ENCODE results near the gene PRR27. TPM values are rescaled to one million over a fixed set of nuclear protein-coding genes. Genes with fewer than 3 reads are reported as not detected.

The PRR27 gene
- total and polyA plus RNA-seq, 2 experiments from 2014 or later = not detected

- Histone ChIP-seq H3K9me3 (ENCODE audit: low read depth) (no peaks in the 10 kb centered on the region), H3K27me3 (no peaks in the 10 kb centered on the region), H3K4me1 (ENCODE audit: low read depth) (no peaks in the 10 kb centered on the region), H3K36me3 (no peaks in the 10 kb centered on the region), H3K27ac (no peak overlapping the region), H3K4me3 (no peak overlapping the region)
- DNase-seq (ENCODE audit: low read depth in 1 of 2, low spot score in 1 of 2) = no peak
- TF ChIP-seq, protein P1, sequence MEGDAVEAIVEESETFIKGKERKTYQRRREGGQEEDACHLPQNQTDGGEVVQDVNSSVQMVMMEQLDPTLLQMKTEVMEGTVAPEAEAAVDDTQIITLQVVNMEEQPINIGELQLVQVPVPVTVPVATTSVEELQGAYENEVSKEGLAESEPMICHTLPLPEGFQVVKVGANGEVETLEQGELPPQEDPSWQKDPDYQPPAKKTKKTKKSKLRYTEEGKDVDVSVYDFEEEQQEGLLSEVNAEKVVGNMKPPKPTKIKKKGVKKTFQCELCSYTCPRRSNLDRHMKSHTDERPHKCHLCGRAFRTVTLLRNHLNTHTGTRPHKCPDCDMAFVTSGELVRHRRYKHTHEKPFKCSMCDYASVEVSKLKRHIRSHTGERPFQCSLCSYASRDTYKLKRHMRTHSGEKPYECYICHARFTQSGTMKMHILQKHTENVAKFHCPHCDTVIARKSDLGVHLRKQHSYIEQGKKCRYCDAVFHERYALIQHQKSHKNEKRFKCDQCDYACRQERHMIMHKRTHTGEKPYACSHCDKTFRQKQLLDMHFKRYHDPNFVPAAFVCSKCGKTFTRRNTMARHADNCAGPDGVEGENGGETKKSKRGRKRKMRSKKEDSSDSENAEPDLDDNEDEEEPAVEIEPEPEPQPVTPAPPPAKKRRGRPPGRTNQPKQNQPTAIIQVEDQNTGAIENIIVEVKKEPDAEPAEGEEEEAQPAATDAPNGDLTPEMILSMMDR (IDR thresholded peaks at IDR 0.05; ENCODE audit: low read depth, low read length) = no peak
Observed at GRCh38 chr4:70138751-70139150, 15.3 kb upstream of the PRR27 start.

DNA sequence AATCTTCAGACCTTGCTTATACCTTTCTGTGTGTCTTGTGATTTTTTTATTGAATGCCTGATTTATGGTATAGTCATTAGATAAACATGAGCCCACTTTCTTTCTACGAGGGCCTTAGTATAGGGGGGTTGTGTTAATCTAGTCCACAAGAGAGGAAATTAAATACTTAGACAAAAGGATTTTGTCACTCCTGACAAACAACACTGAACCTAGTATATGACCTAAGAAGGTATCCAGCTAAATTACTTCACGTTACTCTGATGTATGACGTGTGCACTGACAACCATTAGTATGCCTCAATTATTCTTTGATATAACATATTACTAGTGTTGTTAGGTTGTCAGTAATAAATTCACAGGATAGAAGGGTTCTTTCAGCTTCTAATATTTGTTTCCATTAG lies 2.8 kb upstream of the PRR27 start:
- Histone ChIP-seq H3K36me3 (no peaks in the 10 kb centered on the region), H3K9me3 (ENCODE audit: low read depth) (no peaks in the 10 kb centered on the region), H3K27me3 (no peaks in the 10 kb centered on the region), H3K4me3 (no peak overlapping the region), H3K4me1 (ENCODE audit: low read depth) (peaks cover 6% of the 10 kb centered on the region), H3K27ac (no peak overlapping the region)
- TF ChIP-seq, protein P1 (IDR thresholded peaks at IDR 0.05; ENCODE audit: low read depth, low read length) = no peak
- no peak for DNase-seq (ENCODE audit: low read depth in 1 of 2, low spot score in 1 of 2)

GRCh38 chr4:70152088-70152487 lies 1.9 kb upstream of the PRR27 start:
- Histone ChIP-seq H3K36me3 (no peaks in the 10 kb centered on the region), H3K27ac (no peak overlapping the region), H3K4me3 (no peak overlapping the region), H3K4me1 (ENCODE audit: low read depth) (peaks cover 6% of the 10 kb centered on the region), H3K27me3 (no peaks in the 10 kb centered on the region), H3K9me3 (ENCODE audit: low read depth) (no peaks in the 10 kb centered on the region)
- TF ChIP-seq, protein P1 (IDR thresholded peaks at IDR 0.05; ENCODE audit: low read depth, low read length) = no peak
- DNase-seq (ENCODE audit: low read depth in 1 of 2, low spot score in 1 of 2) = no peak

GRCh38 chr4:70158576-70158975 lies 4.5 kb downstream of the PRR27 start:
- DNase-seq (ENCODE audit: low read depth in 1 of 2, low spot score in 1 of 2) = no peak
- TF ChIP-seq, protein P1 (IDR thresholded peaks at IDR 0.05; ENCODE audit: low read depth, low read length) = no peak

DNA sequence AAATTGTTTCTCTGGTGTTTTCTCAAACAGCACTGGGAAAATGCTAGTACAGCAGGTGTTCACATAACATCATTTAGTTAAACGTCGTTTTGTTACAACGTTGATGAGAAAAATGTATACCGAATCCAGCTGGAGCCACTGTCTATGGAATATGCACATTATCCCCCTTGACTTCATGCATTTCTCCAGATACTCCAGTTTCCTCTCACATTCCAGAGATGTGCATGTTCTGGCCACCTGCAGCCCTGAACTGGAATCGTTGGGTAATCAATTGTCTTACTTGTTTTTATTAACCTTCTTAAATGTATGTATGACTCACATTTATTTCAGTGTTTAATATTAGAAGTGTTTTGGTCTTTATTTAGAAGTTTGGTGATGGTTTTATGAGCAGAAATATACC lies 23.1 kb downstream of the PRR27 start:
- Histone ChIP-seq H3K9me3 (ENCODE audit: low read depth) (no peaks in the 10 kb centered on the region), H3K27ac (no peak overlapping the region), H3K4me3 (no peak overlapping the region), H3K4me1 (ENCODE audit: low read depth) (no peaks in the 10 kb centered on the region), H3K36me3 (no peaks in the 10 kb centered on the region), H3K27me3 (no peaks in the 10 kb centered on the region)
- DNase-seq (ENCODE audit: low read depth in 1 of 2, low spot score in 1 of 2) = no peak
- TF ChIP-seq, protein P1 (IDR thresholded peaks at IDR 0.05; ENCODE audit: low read depth, low read length) = no peak

More at GRCh38 chr4:70158576-70158975, 4.5 kb downstream of the PRR27 start:
- Histone ChIP-seq H3K4me1 (ENCODE audit: low read depth) (no peaks in the 10 kb centered on the region), H3K9me3 (ENCODE audit: low read depth) (no peaks in the 10 kb centered on the region), H3K27me3 (no peaks in the 10 kb centered on the region), H3K27ac (no peak overlapping the region), H3K4me3 (no peak overlapping the region), H3K36me3 (no peaks in the 10 kb centered on the region)

Measured in cardiac muscle cell (in vitro differentiated cells and primary cell).